Activated CD8-positive, alpha-beta T cell treated with anti-CD3 and anti-CD28 coated beads for 36 hours (primary cell): ENCODE measurements around the gene DUSP22. TPM values are rescaled to one million over a fixed set of nuclear protein-coding genes. Genes with fewer than 3 reads are reported as not detected.

ENCODE experiments used
- ATAC-seq: fragments of 200-7000 bp; cut with Tn5 transposase; one replicate; pipeline ENCODE4 v1.10.0; 2021; ENCODE audit warnings: mild to moderate bottlenecking, moderate library complexity
- CTCF ChIA-PET: fragments of 350-600 bp; sonication (Branson Sonifier 250); formaldehyde crosslinking; loops from one replicate; lab custom pipeline; 2021; ENCODE audit warnings: antibody characterized with exemption; lab: Charles Lee
- POLR2A ChIA-PET: fragments of 350-600 bp; sonication (Branson Sonifier 250); formaldehyde crosslinking; loops from one replicate; lab custom pipeline; 2021; ENCODE audit warnings: antibody characterized with exemption; lab: Charles Lee
- DNase-seq: peaks from one replicate; pipeline ENCODE4 v3.0.0-alpha.2; 2020
- H3K27ac Mint-ChIP-seq: one replicate; pipeline ENCODE4 v1.8.0; 2021; ENCODE audit warnings: mild to moderate bottlenecking, mixed read lengths
- H3K27me3 Mint-ChIP-seq: one replicate; pipeline ENCODE4 v1.8.0; 2021; ENCODE audit warnings: mixed read lengths
- H3K36me3 Mint-ChIP-seq: one replicate; pipeline ENCODE4 v1.8.0; 2021; ENCODE audit warnings: low read depth, mixed read lengths
- H3K4me1 Mint-ChIP-seq: one replicate; pipeline ENCODE4 v1.8.0; 2021; ENCODE audit warnings: low read depth, mixed read lengths
- H3K4me3 Mint-ChIP-seq: one replicate; pipeline ENCODE4 v1.8.0; 2021; ENCODE audit warnings: mild to moderate bottlenecking, moderate library complexity, mixed read lengths
- H3K9me3 Mint-ChIP-seq: one replicate; pipeline ENCODE4 v1.8.0; 2021; ENCODE audit warnings: mixed read lengths
- intact Hi-C: fragments of 100-400 bp; cut with micrococcal nuclease; formaldehyde crosslinking; loops from one replicate; pipeline ENCODE4 v1.10.0; 2022
- total RNA-seq, 2 experiments: library from RNA; stranded (reverse); gene quantifications; one replicate each; pipeline ENCODE4 v1.2.3, GENCODE V29; 2021
- TF ChIP-seq, protein P1 (sequence below): fragments of 200-600 bp; IDR thresholded peaks from one replicate; pipeline ENCODE4 v1.8.0; 2022; ENCODE audit warnings: antibody characterized with exemption, mild to moderate bottlenecking

Gene DUSP22
- total RNA-seq, 2 experiments from 2014 or later, result 32.5 to 34.2 TPM

- intact Hi-C loops, result no loop called here
- Mint-ChIP-seq H3K36me3 (no peaks in the 10 kb centered on the region), H3K27me3 (peaks cover 12% of the 10 kb centered on the region), H3K4me1 (peaks cover 10% of the 10 kb centered on the region), H3K4me3 (no peak overlapping the region), H3K27ac (no peak overlapping the region), H3K9me3 (no peaks in the 10 kb centered on the region)
- ChIA-PET CTCF (interaction anchor here (1.4 to 1.5 kb wide), 2 partner anchors 11 to 196 kb away, joined by 3 to 4 read pairs; no protein-coding TSS in a partner anchor), POLR2A (interaction anchor here (0.9 to 2.2 kb wide), 2 partner anchors 8 to 10 kb away, joined by 3 to 10 read pairs; partner anchors contain the start of gene IRF4)
- DNase-seq (no peak), ATAC-seq (no peak)
- TF ChIP-seq, protein P1, sequence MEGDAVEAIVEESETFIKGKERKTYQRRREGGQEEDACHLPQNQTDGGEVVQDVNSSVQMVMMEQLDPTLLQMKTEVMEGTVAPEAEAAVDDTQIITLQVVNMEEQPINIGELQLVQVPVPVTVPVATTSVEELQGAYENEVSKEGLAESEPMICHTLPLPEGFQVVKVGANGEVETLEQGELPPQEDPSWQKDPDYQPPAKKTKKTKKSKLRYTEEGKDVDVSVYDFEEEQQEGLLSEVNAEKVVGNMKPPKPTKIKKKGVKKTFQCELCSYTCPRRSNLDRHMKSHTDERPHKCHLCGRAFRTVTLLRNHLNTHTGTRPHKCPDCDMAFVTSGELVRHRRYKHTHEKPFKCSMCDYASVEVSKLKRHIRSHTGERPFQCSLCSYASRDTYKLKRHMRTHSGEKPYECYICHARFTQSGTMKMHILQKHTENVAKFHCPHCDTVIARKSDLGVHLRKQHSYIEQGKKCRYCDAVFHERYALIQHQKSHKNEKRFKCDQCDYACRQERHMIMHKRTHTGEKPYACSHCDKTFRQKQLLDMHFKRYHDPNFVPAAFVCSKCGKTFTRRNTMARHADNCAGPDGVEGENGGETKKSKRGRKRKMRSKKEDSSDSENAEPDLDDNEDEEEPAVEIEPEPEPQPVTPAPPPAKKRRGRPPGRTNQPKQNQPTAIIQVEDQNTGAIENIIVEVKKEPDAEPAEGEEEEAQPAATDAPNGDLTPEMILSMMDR, result no peak
Observed at GRCh38 chr6:383856-384255, 91.6 kb downstream of the DUSP22 start.

DNA sequence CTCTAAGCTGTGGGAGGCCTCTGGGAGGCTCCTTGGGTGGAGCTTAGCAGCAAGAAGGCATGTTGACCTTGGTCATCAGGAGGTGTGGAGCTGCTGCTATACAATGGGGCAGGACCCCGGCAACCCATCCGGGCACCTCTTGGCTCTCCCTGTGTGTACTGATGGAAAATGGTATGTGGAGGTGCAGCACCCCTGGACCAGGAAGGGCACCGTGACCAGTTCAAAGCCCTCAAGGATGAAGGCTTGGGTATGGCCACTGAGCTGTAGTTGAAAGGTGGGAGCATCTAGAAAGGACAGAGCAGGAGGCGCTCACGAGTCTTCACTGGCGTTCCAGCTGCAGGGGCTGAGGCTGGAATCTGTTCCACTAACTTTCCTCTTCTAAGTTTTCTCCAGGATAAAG is 92.6 kb downstream of the DUSP22 start:
- Mint-ChIP-seq H3K27ac (no peak overlapping the region), H3K4me1 (peaks cover 20% of the 10 kb centered on the region), H3K36me3 (no peaks in the 10 kb centered on the region), H3K27me3 (peaks cover 12% of the 10 kb centered on the region), H3K9me3 (no peaks in the 10 kb centered on the region), H3K4me3 (no peak overlapping the region)
- no peak for DNase-seq
- ChIA-PET POLR2A (interaction anchor here (0.6 to 1.2 kb wide), 4 partner anchors 9 to 27 kb away, joined by 3 read pairs; no protein-coding TSS in a partner anchor), CTCF (interaction anchor here (1.1 to 1.7 kb wide), 3 partner anchors 76 to 413 kb away, joined by 3 to 4 read pairs (median 3); no protein-coding TSS in a partner anchor)
- ATAC-seq, result no peak
- intact Hi-C loops, result loop anchor here (5.0 kb wide), 2 partner anchors 43 to 93 kb away; partner anchors contain the start of gene DUSP22
- TF ChIP-seq, protein P1, result no peak

GRCh38 chr6:385614-386013 is 93.3 kb downstream of the DUSP22 start:
- Mint-ChIP-seq H3K27me3 (peaks cover 9% of the 10 kb centered on the region), H3K4me1 (peaks cover 26% of the 10 kb centered on the region), H3K27ac (no peak overlapping the region), H3K36me3 (no peaks in the 10 kb centered on the region), H3K9me3 (no peaks in the 10 kb centered on the region), H3K4me3 (no peak overlapping the region)
- ChIA-PET CTCF (interaction anchor here (1.1 to 1.7 kb wide), 3 partner anchors 77 to 412 kb away, joined by 3 to 4 read pairs (median 3); no protein-coding TSS in a partner anchor), POLR2A (interaction anchor here (0.6 to 1.2 kb wide), 3 partner anchors 10 to 26 kb away, joined by 3 read pairs; no protein-coding TSS in a partner anchor)
- DNase-seq (no peak), ATAC-seq (no peak)
- intact Hi-C loops, result loop anchor here (5.0 kb wide), 2 partner anchors 43 to 93 kb away; partner anchors contain the start of gene DUSP22
- TF ChIP-seq, protein P1, result no peak

GRCh38 chr6:386688-387266 is 94.5 kb downstream of the DUSP22 start:
- Mint-ChIP-seq H3K36me3 (peaks cover 3% of the 10 kb centered on the region), H3K4me1 (peaks cover 31% of the 10 kb centered on the region), H3K27ac (no peak overlapping the region), H3K4me3 (no peak overlapping the region), H3K9me3 (no peaks in the 10 kb centered on the region), H3K27me3 (peaks cover 4% of the 10 kb centered on the region)
- no peak for ATAC-seq
- intact Hi-C loops, result loop anchor here (5.0 kb wide), 2 partner anchors 44 to 94 kb away; partner anchors contain the start of gene DUSP22
- no peak for DNase-seq
- POLR2A ChIA-PET, result interaction anchor here (29.9 kb wide), 1 partner anchor 29 kb away, joined by 888 read pairs; no protein-coding TSS in a partner anchor
- CTCF ChIA-PET, result no interaction called here
- TF ChIP-seq, protein P1, result no peak
